Retinal pigment epithelial cell (primary cell): ENCODE data around the gene MON2.

ENCODE experiments used
- DNase-seq: peaks from one replicate; pipeline ENCODE4 v3.0.0-alpha.2; 2010; ENCODE audit warnings: low read depth
- H3K4me3 ChIP-seq: 2 replicates; pipeline ENCODE4 v1.5.1; 2011; ENCODE audit warnings: mild to moderate bottlenecking, low read length, control low read depth, moderate library complexity
- CTCF ChIP-seq: conservative IDR thresholded peaks from 2 replicates; pipeline ENCODE4 v1.5.1; 2011; ENCODE audit warnings: low read depth, low read length, control low read depth, inconsistent platforms

The MON2 gene

GRCh38 chr12:62466018-62466593 lies 520 bp upstream of the MON2 start:
- TF ChIP-seq CTCF = no peak
- peak overlapping the region; percentile 98 for H3K4me3 ChIP-seq
- no peak for DNase-seq

GRCh38 chr12:62468397-62468796 lies 1.8 kb downstream of the MON2 start:
- TF ChIP-seq CTCF = no peak
- DNase-seq = no peak
- H3K4me3 ChIP-seq = peak overlapping the region; percentile 98

- no peak for TF ChIP-seq CTCF
- no peak for DNase-seq
- H3K4me3 ChIP-seq = peak overlapping the region; percentile 7
Observed at GRCh38 chr12:62468935-62469334, 2.3 kb downstream of the MON2 start.

GRCh38 chr12:62469704-62470103 lies 3.1 kb downstream of the MON2 start:
- TF ChIP-seq CTCF = no peak
- no peak overlapping the region for H3K4me3 ChIP-seq
- DNase-seq = no peak

- no peak overlapping the region for H3K4me3 ChIP-seq
- no peak for TF ChIP-seq CTCF
- DNase-seq = no peak
Observed at GRCh38 chr12:62471734-62472133, 5.1 kb downstream of the MON2 start.

GRCh38 chr12:62472472-62472871 lies 5.8 kb downstream of the MON2 start:
- TF ChIP-seq CTCF = no peak
- DNase-seq = no peak
- H3K4me3 ChIP-seq = no peak overlapping the region

GRCh38 chr12:62481843-62482540 lies 15.4 kb downstream of the MON2 start:
- no peak overlapping the region for H3K4me3 ChIP-seq
- no peak for DNase-seq
- TF ChIP-seq CTCF = no peak
